Astrocyte (in vitro differentiated cells and primary cell): ENCODE measurements around the gene RTN4.

Source experiments
- EZH2 ChIP-seq: IDR thresholded peaks from 2 replicates; pipeline ENCODE4 v1.6.1; 2012; ENCODE audit warnings: mild to moderate bottlenecking, low read length, inconsistent platforms; ENCODE audit not compliant: insufficient read depth
- TF ChIP-seq, protein P1 (sequence below): IDR thresholded peaks from 2 replicates; pipeline ENCODE4 v1.5.1; 2011; ENCODE audit warnings: low read depth, mild to moderate bottlenecking, inconsistent platforms, low read length, moderate library complexity; ENCODE audit not compliant: insufficient read depth

GRCh38 chr2:55043841-55044240 lies 6.4 kb downstream of the RTN4 start:
- TF ChIP-seq, protein P1, sequence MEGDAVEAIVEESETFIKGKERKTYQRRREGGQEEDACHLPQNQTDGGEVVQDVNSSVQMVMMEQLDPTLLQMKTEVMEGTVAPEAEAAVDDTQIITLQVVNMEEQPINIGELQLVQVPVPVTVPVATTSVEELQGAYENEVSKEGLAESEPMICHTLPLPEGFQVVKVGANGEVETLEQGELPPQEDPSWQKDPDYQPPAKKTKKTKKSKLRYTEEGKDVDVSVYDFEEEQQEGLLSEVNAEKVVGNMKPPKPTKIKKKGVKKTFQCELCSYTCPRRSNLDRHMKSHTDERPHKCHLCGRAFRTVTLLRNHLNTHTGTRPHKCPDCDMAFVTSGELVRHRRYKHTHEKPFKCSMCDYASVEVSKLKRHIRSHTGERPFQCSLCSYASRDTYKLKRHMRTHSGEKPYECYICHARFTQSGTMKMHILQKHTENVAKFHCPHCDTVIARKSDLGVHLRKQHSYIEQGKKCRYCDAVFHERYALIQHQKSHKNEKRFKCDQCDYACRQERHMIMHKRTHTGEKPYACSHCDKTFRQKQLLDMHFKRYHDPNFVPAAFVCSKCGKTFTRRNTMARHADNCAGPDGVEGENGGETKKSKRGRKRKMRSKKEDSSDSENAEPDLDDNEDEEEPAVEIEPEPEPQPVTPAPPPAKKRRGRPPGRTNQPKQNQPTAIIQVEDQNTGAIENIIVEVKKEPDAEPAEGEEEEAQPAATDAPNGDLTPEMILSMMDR = no peak
- no peak for TF ChIP-seq EZH2
